Stimulated activated naive CD8-positive, alpha-beta T cell treated with anti-CD3 and anti-CD28 coated beads, Interleukin-15, Interleukin-2, amounts not matched to agents 100 U/mL and 50 U/mL, for 24 hours (primary cell): Measurements from ENCODE around the gene ALDH1A3.
A peak's percentile ranks its signal among the peaks of the same experiment; 100 is the strongest.
"Not testable (repeated sequence)": the region's sequence is repeated elsewhere in the genome, so short reads cannot be mapped to it uniquely, and the experiment has no call there.

Experiments used
- ATAC-seq: fragments of 150-1000 bp; cut with Tn5 transposase; one replicate; pipeline ENCODE4 v1.10.0; 2021
- DNase-seq: peaks from one replicate; pipeline ENCODE4 v3.0.0; 2021

ALDH1A3 gene

GRCh38 chr15:100879464-100880138 is at the start of gene ALDH1A3:
ALDH1A3 (plus strand) TSS chr15:100879831; CDS start chr15:100879908, 77 bp downstream.
- DNase-seq = peak; percentile 14
- ATAC-seq = peak; percentile 41

DNA sequence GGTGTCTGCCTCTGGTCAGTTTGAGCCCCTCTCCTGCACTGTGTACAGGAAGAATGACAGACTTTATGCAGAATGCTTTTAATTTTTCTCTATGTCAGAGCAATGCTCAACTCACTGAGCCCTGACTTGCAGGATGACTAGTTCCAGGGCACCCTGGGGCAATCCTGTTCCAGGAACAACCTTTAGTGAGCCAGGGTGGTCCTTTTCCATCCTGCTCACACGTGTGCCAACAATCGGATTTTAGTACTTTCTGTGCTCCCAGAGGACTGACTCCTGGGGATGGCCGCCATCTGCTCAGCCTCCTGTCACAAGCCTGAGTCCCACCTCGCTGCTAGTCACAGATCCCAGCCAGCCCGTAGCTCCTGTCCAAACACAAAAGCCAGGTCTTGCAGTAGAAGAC is 48.2 kb upstream of the ALDH1A3 start:
- no peak for DNase-seq
- no peak for ATAC-seq

- peak; percentile 36 for ATAC-seq
Observed at GRCh38 chr15:100832149-100832942, 47.3 kb upstream of the ALDH1A3 start.

GRCh38 chr15:100833417-100834389 is 45.9 kb upstream of the ALDH1A3 start:
- no peak for ATAC-seq
- no peak for DNase-seq

More at GRCh38 chr15:100832149-100832942, 47.3 kb upstream of the ALDH1A3 start:
- DNase-seq = no peak

DNA sequence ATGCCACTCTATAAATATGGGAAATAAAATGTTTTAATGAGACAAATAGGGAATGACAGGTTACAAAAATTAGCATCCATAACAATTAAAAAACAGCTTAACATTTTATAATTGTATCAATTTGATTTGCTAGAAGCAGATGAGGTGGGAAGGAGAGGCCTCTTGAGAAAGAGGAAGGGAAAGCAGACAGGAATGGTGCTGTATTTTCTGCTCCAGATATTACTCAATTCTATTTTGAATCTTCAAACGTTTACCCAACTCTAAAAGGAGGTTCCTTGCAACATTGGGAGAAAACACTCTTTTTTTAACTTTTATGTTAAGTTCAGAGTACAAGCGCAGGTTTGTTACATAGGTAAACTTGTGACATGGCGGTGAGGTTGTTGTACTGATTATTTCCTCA is 44.9 kb upstream of the ALDH1A3 start:
- no peak for ATAC-seq

DNA sequence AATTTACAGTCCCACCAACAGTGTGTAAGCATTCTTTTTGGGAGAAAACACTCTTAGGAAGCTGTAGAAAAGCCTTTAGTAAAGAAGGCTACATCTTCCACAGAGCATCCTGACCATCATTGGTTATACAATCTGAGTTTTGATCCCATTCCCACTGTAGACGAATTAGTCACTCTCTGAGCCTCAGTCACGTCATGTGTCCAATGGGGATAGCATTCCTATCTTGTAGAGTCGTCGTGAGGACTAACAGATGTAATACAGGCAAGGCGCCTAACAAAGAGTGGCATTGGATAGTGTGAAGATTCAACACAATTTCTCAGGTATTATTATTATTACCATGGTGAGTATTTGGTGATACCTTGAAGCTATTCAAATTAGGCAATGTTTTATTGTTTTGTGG is 44.0 kb upstream of the ALDH1A3 start:
- no peak for DNase-seq
- ATAC-seq = no peak

More for the DNA sequence above, 44.9 kb upstream of the ALDH1A3 start:
- no peak for DNase-seq

- ATAC-seq (no peak), DNase-seq (no peak)
Observed at GRCh38 chr15:100836501-100836900, 43.1 kb upstream of the ALDH1A3 start.

DNA sequence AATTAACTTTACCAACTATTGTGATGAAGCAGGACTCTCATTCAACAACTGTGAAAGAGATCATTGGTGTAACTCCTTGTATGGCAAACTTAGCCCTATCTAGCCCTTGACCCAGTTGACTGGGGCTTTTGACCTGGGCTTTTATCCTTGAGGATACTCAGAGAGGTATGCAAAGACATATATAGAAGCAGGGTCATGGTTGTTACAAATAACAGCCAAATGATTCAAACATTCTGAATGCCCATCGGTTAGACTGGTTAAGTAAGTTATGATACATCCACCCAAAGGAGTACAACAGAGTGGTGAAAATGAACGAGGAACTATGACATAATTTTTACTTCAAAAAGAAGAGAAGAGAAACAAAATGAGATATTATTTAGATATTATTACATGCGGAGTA is 38.2 kb upstream of the ALDH1A3 start:
- ATAC-seq (no peak), DNase-seq (no peak)

DNA sequence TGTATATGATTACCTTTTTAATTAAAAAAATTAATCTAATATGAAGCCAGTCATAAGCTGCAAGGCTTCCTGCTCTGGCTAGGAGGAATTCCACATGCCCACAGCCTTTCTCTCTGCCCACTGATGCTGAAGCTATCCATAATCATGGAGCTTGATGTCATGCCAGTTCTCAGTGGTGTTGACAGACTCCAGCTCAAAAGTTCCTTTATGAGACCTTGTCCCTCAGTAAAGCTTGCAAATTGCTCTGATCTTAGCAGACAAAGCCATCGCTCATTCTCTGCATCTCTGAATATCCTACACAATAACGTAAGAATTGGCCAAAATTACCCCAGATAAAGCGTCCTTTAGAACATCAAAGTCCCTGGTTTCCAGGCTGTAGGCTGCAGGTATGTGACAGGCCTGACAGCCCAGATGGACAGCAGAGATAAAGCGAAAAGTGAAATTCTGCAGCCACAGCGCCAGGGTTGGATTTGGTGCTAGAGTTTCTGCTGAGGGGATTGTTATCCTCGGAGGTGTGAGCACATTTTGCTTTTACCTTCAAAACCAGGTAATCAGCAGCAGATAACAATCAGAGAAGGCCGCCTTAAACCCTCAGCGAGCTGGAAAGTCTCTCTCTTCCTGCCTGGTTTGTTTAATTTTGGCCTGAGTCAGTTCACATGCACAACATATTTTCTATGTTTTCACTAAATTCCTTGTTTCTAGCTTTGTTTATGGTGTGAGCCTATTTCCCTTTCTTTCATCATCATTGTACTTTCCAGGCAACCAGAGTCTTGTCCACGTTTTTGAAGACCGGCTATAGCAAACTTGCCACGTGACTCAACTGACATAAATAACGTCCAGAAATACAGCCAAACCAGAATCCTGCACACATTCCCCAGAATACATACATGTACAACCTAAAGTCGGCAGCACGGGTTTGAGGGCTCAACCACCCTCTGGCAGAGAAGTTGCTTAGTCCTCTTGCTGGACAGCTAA is 36.6 kb upstream of the ALDH1A3 start:
- DNase-seq (no peak), ATAC-seq (no peak)

GRCh38 chr15:100844167-100844566 is 35.5 kb upstream of the ALDH1A3 start:
- DNase-seq (no peak), ATAC-seq (no peak)

DNA sequence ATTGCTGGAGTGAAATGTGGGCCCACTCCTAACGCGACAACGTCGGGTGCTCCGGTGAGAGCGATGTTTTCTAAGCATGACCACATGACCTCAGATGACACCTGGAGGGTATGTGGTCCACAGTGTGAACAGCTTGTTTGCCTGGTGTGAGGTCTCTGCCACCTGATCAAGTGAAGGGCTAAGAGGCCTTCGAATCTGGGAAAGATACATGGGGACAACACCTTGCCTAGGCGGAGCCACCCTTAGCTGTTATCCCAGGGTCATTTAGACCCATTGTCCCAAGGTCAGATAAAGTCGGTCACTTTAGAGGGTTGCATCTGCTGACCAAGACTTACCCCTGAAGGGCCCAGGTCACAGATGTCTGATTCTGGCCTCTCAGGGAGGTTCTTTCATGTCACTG is 34.9 kb upstream of the ALDH1A3 start:
- ATAC-seq (no peak), DNase-seq (no peak)

GRCh38 chr15:100847194-100847593 is 32.4 kb upstream of the ALDH1A3 start:
- DNase-seq (no peak), ATAC-seq (no peak)

GRCh38 chr15:100849021-100849854 is 30.4 kb upstream of the ALDH1A3 start:
- DNase-seq (peak; percentile 77), ATAC-seq (peak; percentile 89)

DNA sequence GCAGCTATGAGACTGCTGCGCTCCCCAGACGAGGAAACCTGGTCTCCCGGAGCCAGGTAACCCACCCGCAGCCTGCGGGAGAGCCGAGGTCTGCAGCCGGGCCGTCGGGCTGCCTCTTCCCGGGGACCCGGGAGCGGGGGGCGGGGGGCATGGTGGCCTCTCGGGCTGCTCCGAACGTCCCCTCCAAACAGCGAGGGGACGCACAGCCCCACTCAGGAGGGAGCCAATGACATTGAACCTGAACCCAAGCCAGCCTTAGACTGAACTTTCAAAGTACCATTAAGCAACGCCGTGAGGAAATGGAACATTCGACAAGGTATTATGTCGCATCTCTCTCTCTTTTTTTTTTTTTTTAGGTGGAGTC is 29.8 kb upstream of the ALDH1A3 start:
- no peak for DNase-seq
- ATAC-seq = no peak

DNA sequence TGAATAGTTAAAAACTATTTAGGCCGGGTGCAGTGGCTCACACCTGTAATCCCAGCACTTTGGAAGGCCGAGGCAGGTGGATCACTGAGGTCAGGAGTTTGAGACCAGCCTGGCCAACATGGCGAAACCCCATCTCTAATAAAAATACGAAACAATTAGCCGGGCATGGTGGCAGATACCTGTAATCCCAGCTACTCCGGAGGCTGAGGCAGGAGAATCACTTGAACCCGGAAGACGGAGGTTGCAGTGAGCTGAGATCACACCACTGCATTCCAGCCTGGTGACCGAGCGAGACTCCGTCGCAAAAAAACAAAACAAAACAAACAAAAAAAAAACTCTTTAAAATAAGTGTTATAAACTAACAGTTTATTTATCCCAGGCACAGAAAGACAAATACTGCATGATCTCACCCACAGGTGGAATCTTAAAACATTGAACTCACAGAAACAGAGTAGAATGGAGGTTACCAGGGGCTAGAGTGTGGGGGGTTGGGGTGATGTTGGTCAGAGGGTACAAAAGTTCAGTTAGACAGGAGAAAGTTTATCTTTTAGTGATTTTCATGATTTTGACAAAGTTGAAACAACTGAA is 28.1 kb upstream of the ALDH1A3 start:
- not testable (repeated sequence) for DNase-seq, ATAC-seq

DNA sequence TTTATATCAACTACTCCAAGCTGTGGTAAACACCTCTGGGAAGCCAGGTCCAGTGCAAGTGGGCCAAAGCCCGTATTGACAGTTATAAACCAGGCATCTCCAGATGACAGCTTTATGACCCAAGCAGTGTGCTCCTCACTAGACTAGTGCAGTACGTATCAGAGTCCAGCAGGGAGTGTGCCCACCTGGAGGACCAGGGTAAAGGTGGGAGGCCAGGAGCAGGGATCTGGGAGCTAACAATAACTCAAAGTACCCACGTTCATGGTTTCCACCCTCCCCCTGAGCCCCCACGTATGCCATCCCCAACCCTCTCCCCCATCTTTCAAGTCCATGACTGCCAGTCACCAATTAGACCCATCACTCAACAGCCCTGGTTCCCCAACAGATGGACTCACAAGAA is 27.0 kb upstream of the ALDH1A3 start:
- ATAC-seq (no peak), DNase-seq (no peak)

GRCh38 chr15:100853676-100854440 is 25.8 kb upstream of the ALDH1A3 start:
- ATAC-seq (no peak), DNase-seq (no peak)

DNA sequence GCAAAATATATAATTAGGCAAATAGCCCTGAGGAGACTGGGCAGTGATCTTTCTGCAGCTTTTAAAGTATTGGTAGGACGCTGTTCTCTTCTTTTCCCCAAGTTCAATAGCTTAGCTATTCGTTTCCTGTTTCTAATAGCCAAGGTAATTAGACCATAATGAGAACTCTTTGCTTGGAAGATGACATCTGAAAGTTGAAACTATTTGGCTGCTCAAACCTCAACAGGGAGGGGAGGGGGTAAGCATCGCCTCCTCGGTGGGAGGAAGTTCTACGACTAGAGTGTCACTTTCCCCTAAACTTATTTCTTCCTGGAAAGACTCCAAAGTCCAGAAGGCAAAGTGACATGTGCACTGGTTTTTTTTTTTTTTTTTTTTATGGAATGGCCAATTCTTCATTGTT is 22.8 kb upstream of the ALDH1A3 start:
- ATAC-seq (no peak), DNase-seq (no peak)

- ATAC-seq (no peak), DNase-seq (no peak)
Observed at GRCh38 chr15:100858294-100858693, 21.3 kb upstream of the ALDH1A3 start.
